ENCODE measurements around the gene CARS1.

CARS1 gene

DNA sequence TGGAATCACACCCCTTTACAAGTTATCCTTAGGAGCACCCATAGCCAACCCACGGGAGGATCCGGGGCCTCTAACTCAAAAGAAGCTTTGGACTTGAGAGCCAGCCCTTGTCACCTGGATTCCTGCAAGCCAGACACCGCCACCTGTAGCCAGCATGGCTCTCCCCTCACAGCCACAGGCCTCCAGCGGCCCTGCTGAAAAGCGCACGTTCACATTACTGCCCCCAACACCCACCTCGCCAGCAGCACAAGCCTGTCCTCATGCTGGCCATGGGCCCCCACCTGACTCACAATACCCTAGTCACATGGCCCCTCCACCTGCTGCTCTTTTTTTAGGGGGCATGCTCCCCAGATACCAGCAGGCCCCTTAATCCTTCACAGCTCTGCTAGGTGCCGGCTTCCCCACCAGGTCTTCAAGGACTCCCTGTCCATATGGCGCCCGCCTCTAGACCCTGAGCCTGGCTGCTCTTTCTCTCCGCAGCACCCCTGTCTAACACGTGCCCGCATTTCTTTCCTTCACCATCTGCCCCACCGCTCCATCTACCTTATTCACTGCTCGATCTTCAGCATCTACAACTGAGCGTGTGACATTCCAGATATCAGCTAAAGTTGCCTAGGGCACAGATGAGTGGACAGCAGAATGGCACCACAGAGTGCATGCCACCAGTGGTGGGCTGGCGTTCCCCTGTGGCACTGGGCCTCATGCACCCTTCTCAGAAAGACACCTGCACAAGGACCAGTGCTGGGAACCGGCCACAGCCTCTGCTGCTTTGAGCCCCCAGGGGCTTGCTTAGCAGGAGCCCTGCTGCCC is 6.6 kb downstream of the CARS1 start:
- DNase-seq (ENCODE audit: low spot score) (no peak), ATAC-seq (ENCODE audit: low read depth) (no peak)
- H3K9me3 ChIP-seq (ENCODE audit: severe bottlenecking) = no peaks in the 10 kb centered on the region
- no peak overlapping the region for H3K4me3 ChIP-seq (ENCODE audit: severe bottlenecking)
- peaks cover 70% of the 10 kb centered on the region for H3K36me3 ChIP-seq (ENCODE audit: low read depth)
- peaks cover 9% of the 10 kb centered on the region for H3K4me1 ChIP-seq (ENCODE audit: insufficient read depth, poor library complexity, severe bottlenecking)
- H3K27ac ChIP-seq (ENCODE audit: poor library complexity, severe bottlenecking) = peak overlapping the region; percentile 32
- TF ChIP-seq, protein P1, sequence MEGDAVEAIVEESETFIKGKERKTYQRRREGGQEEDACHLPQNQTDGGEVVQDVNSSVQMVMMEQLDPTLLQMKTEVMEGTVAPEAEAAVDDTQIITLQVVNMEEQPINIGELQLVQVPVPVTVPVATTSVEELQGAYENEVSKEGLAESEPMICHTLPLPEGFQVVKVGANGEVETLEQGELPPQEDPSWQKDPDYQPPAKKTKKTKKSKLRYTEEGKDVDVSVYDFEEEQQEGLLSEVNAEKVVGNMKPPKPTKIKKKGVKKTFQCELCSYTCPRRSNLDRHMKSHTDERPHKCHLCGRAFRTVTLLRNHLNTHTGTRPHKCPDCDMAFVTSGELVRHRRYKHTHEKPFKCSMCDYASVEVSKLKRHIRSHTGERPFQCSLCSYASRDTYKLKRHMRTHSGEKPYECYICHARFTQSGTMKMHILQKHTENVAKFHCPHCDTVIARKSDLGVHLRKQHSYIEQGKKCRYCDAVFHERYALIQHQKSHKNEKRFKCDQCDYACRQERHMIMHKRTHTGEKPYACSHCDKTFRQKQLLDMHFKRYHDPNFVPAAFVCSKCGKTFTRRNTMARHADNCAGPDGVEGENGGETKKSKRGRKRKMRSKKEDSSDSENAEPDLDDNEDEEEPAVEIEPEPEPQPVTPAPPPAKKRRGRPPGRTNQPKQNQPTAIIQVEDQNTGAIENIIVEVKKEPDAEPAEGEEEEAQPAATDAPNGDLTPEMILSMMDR (IDR thresholded peaks at IDR 0.05; ENCODE audit: poor library complexity, severe bottlenecking) = no peak
- no peaks in the 10 kb centered on the region for H3K27me3 ChIP-seq (ENCODE audit: insufficient read depth, poor library complexity, severe bottlenecking)

DNA sequence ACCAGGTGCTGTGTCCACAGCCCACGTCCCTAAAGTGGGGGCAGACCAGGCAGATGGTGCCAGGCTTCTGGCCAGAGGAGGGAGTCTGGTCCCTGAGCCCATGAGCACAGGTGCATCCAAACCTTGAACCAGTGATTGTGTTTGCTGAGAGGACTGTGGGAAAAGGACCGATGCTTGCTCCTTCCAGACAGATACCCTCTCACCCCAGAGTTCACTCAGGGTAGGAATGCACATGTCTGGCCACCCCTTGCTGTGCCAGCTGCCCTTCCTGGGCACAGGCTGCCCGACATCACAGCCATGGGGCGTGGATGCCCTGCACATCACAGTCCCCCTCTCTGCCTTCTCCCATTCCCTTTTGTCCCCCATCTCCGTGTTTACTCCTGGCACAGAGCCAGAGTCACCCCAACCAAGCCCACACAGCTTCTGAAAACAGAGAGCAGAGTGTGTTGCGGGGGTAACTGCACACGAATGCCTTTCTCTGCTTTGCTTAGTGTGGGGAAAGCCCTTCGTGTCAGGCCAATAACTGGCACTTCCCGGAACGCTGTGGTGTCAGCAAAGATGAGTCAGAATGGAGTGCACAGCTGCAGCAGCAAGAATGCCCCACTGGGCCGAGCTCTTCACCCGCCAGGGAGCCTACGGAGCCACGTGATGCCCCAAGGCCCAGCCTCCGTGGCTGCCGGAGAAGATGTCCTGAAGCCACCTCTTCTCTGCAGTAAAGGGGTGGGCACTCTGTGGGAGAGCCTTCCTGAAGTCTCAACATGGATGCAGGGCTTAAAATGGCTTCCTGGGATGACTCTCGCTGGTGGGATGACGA is 7.6 kb downstream of the CARS1 start:
- Histone ChIP-seq H3K9me3 (ENCODE audit: severe bottlenecking) (no peaks in the 10 kb centered on the region), H3K4me3 (ENCODE audit: severe bottlenecking) (no peak overlapping the region), H3K27ac (ENCODE audit: poor library complexity, severe bottlenecking) (peak overlapping the region; percentile 32), H3K27me3 (ENCODE audit: insufficient read depth, poor library complexity, severe bottlenecking) (no peaks in the 10 kb centered on the region), H3K36me3 (ENCODE audit: low read depth) (peaks cover 71% of the 10 kb centered on the region), H3K4me1 (ENCODE audit: insufficient read depth, poor library complexity, severe bottlenecking) (peaks cover 8% of the 10 kb centered on the region)
- DNase-seq (ENCODE audit: low spot score) (peak; percentile 90), ATAC-seq (ENCODE audit: low read depth) (peak; percentile 97)
- TF ChIP-seq, protein P1 (IDR thresholded peaks at IDR 0.05; ENCODE audit: poor library complexity, severe bottlenecking) = peak; percentile 50

- ATAC-seq (ENCODE audit: low read depth) (no peak), DNase-seq (ENCODE audit: low spot score) (no peak)
- H3K36me3 ChIP-seq (ENCODE audit: low read depth) = peaks cover 71% of the 10 kb centered on the region
- no peak overlapping the region for H3K27ac ChIP-seq (ENCODE audit: poor library complexity, severe bottlenecking)
- no peaks in the 10 kb centered on the region for H3K27me3 ChIP-seq (ENCODE audit: insufficient read depth, poor library complexity, severe bottlenecking)
- no peaks in the 10 kb centered on the region for H3K9me3 ChIP-seq (ENCODE audit: severe bottlenecking)
- H3K4me1 ChIP-seq (ENCODE audit: insufficient read depth, poor library complexity, severe bottlenecking) = peaks cover 8% of the 10 kb centered on the region
- TF ChIP-seq, protein P1 (IDR thresholded peaks at IDR 0.05; ENCODE audit: poor library complexity, severe bottlenecking) = no peak
- no peak overlapping the region for H3K4me3 ChIP-seq (ENCODE audit: severe bottlenecking)
Observed at GRCh38 chr11:3047637-3048036, 9.6 kb downstream of the CARS1 start.

- H3K27ac ChIP-seq (ENCODE audit: poor library complexity, severe bottlenecking) = no peak overlapping the region
- no peaks in the 10 kb centered on the region for H3K27me3 ChIP-seq (ENCODE audit: insufficient read depth, poor library complexity, severe bottlenecking)
- TF ChIP-seq, protein P1 (IDR thresholded peaks at IDR 0.05; ENCODE audit: poor library complexity, severe bottlenecking) = no peak
- DNase-seq (ENCODE audit: low spot score) = no peak
- peaks cover 70% of the 10 kb centered on the region for H3K36me3 ChIP-seq (ENCODE audit: low read depth)
- H3K9me3 ChIP-seq (ENCODE audit: severe bottlenecking) = no peaks in the 10 kb centered on the region
- ATAC-seq (ENCODE audit: low read depth) = no peak
- H3K4me1 ChIP-seq (ENCODE audit: insufficient read depth, poor library complexity, severe bottlenecking) = peaks cover 8% of the 10 kb centered on the region
- H3K4me3 ChIP-seq (ENCODE audit: severe bottlenecking) = no peak overlapping the region
Observed at GRCh38 chr11:3046641-3047040, 10.6 kb downstream of the CARS1 start.
